Umbilical cord (tissue), 2 donors: Measurements from ENCODE around the gene EYA2. TPM values are rescaled to one million over a fixed set of nuclear protein-coding genes. Genes with fewer than 3 reads are reported as not detected.
A peak's percentile ranks its signal among the peaks of the same experiment; 100 is the strongest.
"Not testable (repeated sequence)": the region's sequence is repeated elsewhere in the genome, so short reads cannot be mapped to it uniquely, and the experiment has no call there.

Source experiments
- DNase-seq: peaks from one replicate; pipeline ENCODE4 v3.0.0-alpha.2; 2015; ENCODE audit warnings: low spot score
- total RNA-seq: library from RNA; depleted of rRNA; stranded (reverse); fragments of >200 nt; gene quantifications from one replicate; pipeline ENCODE4 v1.2.3, GENCODE V29; 2014; ENCODE audit warnings: low replicate concordance; ENCODE audit not compliant: insufficient read depth

Gene EYA2
- total RNA-seq, 1 donor from 2014 or later, result 2.2 TPM

GRCh38 chr20:46954490-46955038, 59.9 kb downstream of the EYA2 start:
- DNase-seq, result no peak

- DNase-seq, result no peak
These were observed 61.2 kb downstream of the EYA2 start for GRCh38 chr20:46955601-46956556.

- no peak for DNase-seq
These were observed 64.5 kb downstream of the EYA2 start for GRCh38 chr20:46959081-46959692.

GRCh38 chr20:46959821-46960220, 65.2 kb downstream of the EYA2 start:
- DNase-seq, result no peak

GRCh38 chr20:46960536-46960935, 65.9 kb downstream of the EYA2 start:
- no peak for DNase-seq

GRCh38 chr20:46961968-46962367, 67.3 kb downstream of the EYA2 start:
- DNase-seq, result not testable (repeated sequence)

- no peak for DNase-seq
These were observed 68.0 kb downstream of the EYA2 start for GRCh38 chr20:46962452-46963195.

GRCh38 chr20:46963196-46963529, 68.5 kb downstream of the EYA2 start:
- no peak for DNase-seq

- DNase-seq, result no peak
These were observed 69.3 kb downstream of the EYA2 start for GRCh38 chr20:46963758-46964617.

- DNase-seq, result no peak
These were observed 70.2 kb downstream of the EYA2 start for GRCh38 chr20:46964618-46965455.

GRCh38 chr20:46965477-46965876, 70.8 kb downstream of the EYA2 start:
- DNase-seq, result no peak

GRCh38 chr20:46967646-46968045, 73.0 kb downstream of the EYA2 start:
- DNase-seq, result no peak

GRCh38 chr20:46970937-46971630, 76.4 kb downstream of the EYA2 start:
- peak; percentile 75 for DNase-seq

- DNase-seq, result no peak
These were observed 79.1 kb downstream of the EYA2 start for GRCh38 chr20:46973766-46974165.

GRCh38 chr20:46974669-46975434, 80.2 kb downstream of the EYA2 start:
- peak; percentile 36 for DNase-seq

- DNase-seq, result no peak
These were observed 81.3 kb downstream of the EYA2 start for GRCh38 chr20:46975976-46976375.

- no peak for DNase-seq
These were observed 82.6 kb downstream of the EYA2 start for GRCh38 chr20:46977204-46977603.

- DNase-seq, result no peak
These were observed 83.4 kb downstream of the EYA2 start for GRCh38 chr20:46977909-46978588.
